KOPT-K1 (cell line): ENCODE data around the gene APOBEC3B.
"Not testable (repeated sequence)": the region's sequence is repeated elsewhere in the genome, so short reads cannot be mapped to it uniquely, and the experiment has no call there.

Experiments
- H3K27ac ChIP-seq: fragments of 200-600 bp; sonication (generic); 2 replicates; pipeline ENCODE4 v1.5.1; 2016; ENCODE audit warnings: antibody characterized with exemption, mild to moderate bottlenecking, low read depth, low read length; ENCODE audit not compliant: poor library complexity, severe bottlenecking
- H3K36me3 ChIP-seq: fragments of 200-600 bp; sonication (generic); 2 replicates; pipeline ENCODE4 v1.5.1; 2017; ENCODE audit warnings: antibody characterized with exemption, mild to moderate bottlenecking, low read length, moderate library complexity; ENCODE audit not compliant: insufficient read depth
- H3K9me3 ChIP-seq: fragments of 200-600 bp; sonication (generic); 2 replicates; pipeline ENCODE4 v1.5.1; 2017; ENCODE audit warnings: antibody characterized with exemption, low read length, mild to moderate bottlenecking; ENCODE audit not compliant: insufficient read depth, poor library complexity, severe bottlenecking

APOBEC3B gene

GRCh38 chr22:38957046-38957770, 24.9 kb upstream of the APOBEC3B start, which contains the start of gene APOBEC3A:
APOBEC3A (plus strand) TSS chr22:38957609; CDS start chr22:38957692, 83 bp downstream.
- H3K9me3 ChIP-seq: no peaks in the 10 kb centered on the region
- no peaks in the 10 kb centered on the region for H3K36me3 ChIP-seq
- no peak within 1 kb of the TSS for H3K27ac ChIP-seq

GRCh38 chr22:38957808-38958650, 24.1 kb upstream of the APOBEC3B start:
- no peaks in the 10 kb centered on the region for H3K9me3 ChIP-seq
- H3K36me3 ChIP-seq: no peaks in the 10 kb centered on the region
- no peak overlapping the region for H3K27ac ChIP-seq

- H3K27ac ChIP-seq: not testable (repeated sequence)
These were observed 23.6 kb upstream of the APOBEC3B start for GRCh38 chr22:38958651-38958943.

GRCh38 chr22:38959590-38959989, 22.6 kb upstream of the APOBEC3B start:
- Histone ChIP-seq H3K27ac (no peak overlapping the region), H3K9me3 (no peaks in the 10 kb centered on the region), H3K36me3 (no peaks in the 10 kb centered on the region)

More at GRCh38 chr22:38958651-38958943, 23.6 kb upstream of the APOBEC3B start:
- H3K9me3 ChIP-seq, H3K36me3 ChIP-seq: not testable (repeated sequence)

- not testable (repeated sequence) for H3K27ac ChIP-seq, H3K9me3 ChIP-seq, H3K36me3 ChIP-seq
These were observed 21.5 kb upstream of the APOBEC3B start for GRCh38 chr22:38960673-38961072.

- not testable (repeated sequence) for H3K36me3 ChIP-seq, H3K9me3 ChIP-seq, H3K27ac ChIP-seq
These were observed 18.8 kb upstream of the APOBEC3B start for GRCh38 chr22:38963291-38963738.

GRCh38 chr22:38963872-38964271, 18.3 kb upstream of the APOBEC3B start:
- Histone ChIP-seq H3K9me3 (no peaks in the 10 kb centered on the region), H3K27ac (no peak overlapping the region), H3K36me3 (no peaks in the 10 kb centered on the region)

GRCh38 chr22:38964306-38964705, 17.8 kb upstream of the APOBEC3B start:
- Histone ChIP-seq H3K9me3 (no peaks in the 10 kb centered on the region), H3K36me3 (no peaks in the 10 kb centered on the region), H3K27ac (no peak overlapping the region)

GRCh38 chr22:38964989-38965388, 17.2 kb upstream of the APOBEC3B start:
- Histone ChIP-seq H3K36me3 (no peaks in the 10 kb centered on the region), H3K9me3 (no peaks in the 10 kb centered on the region), H3K27ac (no peak overlapping the region)

GRCh38 chr22:38965614-38966379, 16.4 kb upstream of the APOBEC3B start:
- Histone ChIP-seq H3K27ac (no peak overlapping the region), H3K36me3 (no peaks in the 10 kb centered on the region), H3K9me3 (no peaks in the 10 kb centered on the region)

GRCh38 chr22:38966380-38966702, 15.8 kb upstream of the APOBEC3B start:
- Histone ChIP-seq H3K9me3 (no peaks in the 10 kb centered on the region), H3K36me3 (no peaks in the 10 kb centered on the region), H3K27ac (no peak overlapping the region)

GRCh38 chr22:38966942-38967341, 15.2 kb upstream of the APOBEC3B start:
- Histone ChIP-seq H3K9me3 (no peaks in the 10 kb centered on the region), H3K36me3 (no peaks in the 10 kb centered on the region), H3K27ac (no peak overlapping the region)

GRCh38 chr22:38967451-38968450, 14.4 kb upstream of the APOBEC3B start:
- H3K36me3 ChIP-seq: no peaks in the 10 kb centered on the region
- H3K27ac ChIP-seq: no peak overlapping the region
- H3K9me3 ChIP-seq: no peaks in the 10 kb centered on the region

GRCh38 chr22:38968801-38969200, 13.3 kb upstream of the APOBEC3B start:
- no peaks in the 10 kb centered on the region for H3K9me3 ChIP-seq
- H3K27ac ChIP-seq: no peak overlapping the region
- H3K36me3 ChIP-seq: no peaks in the 10 kb centered on the region
